ENCODE data around the gene SOBP.

Gene SOBP

GRCh38 chr6:107692351-107692750 is 202.4 kb downstream of the SOBP start:
- Histone ChIP-seq H4K20me1 (ENCODE audit: insufficient read depth, low read length) (no peaks in the 10 kb centered on the region), H2AFZ (ENCODE audit: low read depth, low read length) (no peak overlapping the region), H3K4me3 (ENCODE audit: low read length) (no peak overlapping the region), H3K27ac (ENCODE audit: low read length) (no peak overlapping the region), H3K4me1 (ENCODE audit: low read length) (no peaks in the 10 kb centered on the region), H3K9me3 (ENCODE audit: insufficient read depth, low read length) (no peaks in the 10 kb centered on the region), H3K4me2 (ENCODE audit: low read length) (no peak overlapping the region), H3K79me2 (ENCODE audit: low read length) (no peaks in the 10 kb centered on the region), H3K9ac (ENCODE audit: low read length) (no peak overlapping the region), H3K27me3 (ENCODE audit: low read depth, low read length) (no peaks in the 10 kb centered on the region), H3K36me3 (replicated peaks; ENCODE audit: low read depth, low read length) (no peaks in the 10 kb centered on the region)
- no peak for TF ChIP-seq EZH2phosphoT487 (IDR thresholded peaks at IDR 0.05; ENCODE audit: low read depth)

GRCh38 chr6:107695061-107695720 is 205.3 kb downstream of the SOBP start:
- Histone ChIP-seq H3K4me3 (ENCODE audit: low read length) (no peak overlapping the region), H3K79me2 (ENCODE audit: low read length) (no peaks in the 10 kb centered on the region), H3K36me3 (replicated peaks; ENCODE audit: low read depth, low read length) (no peaks in the 10 kb centered on the region), H3K4me2 (ENCODE audit: low read length) (no peak overlapping the region), H3K9me3 (ENCODE audit: insufficient read depth, low read length) (no peaks in the 10 kb centered on the region), H3K27ac (ENCODE audit: low read length) (no peak overlapping the region), H3K4me1 (ENCODE audit: low read length) (no peaks in the 10 kb centered on the region), H2AFZ (ENCODE audit: low read depth, low read length) (no peak overlapping the region), H3K27me3 (ENCODE audit: low read depth, low read length) (no peaks in the 10 kb centered on the region; the same call in 1 of the 2 replicates), H3K9ac (ENCODE audit: low read length) (no peak overlapping the region), H4K20me1 (ENCODE audit: insufficient read depth, low read length) (no peaks in the 10 kb centered on the region)
- no peak for TF ChIP-seq EZH2phosphoT487 (IDR thresholded peaks at IDR 0.05; ENCODE audit: low read depth)
- no peak for TF ChIP-seq CTCF (IDR thresholded peaks at IDR 0.05; ENCODE audit: low read depth, low read length)

- Histone ChIP-seq H3K4me2 (ENCODE audit: low read length) (no peak overlapping the region), H3K9ac (ENCODE audit: low read length) (no peak overlapping the region), H2AFZ (ENCODE audit: low read depth, low read length) (no peak overlapping the region), H4K20me1 (ENCODE audit: insufficient read depth, low read length) (no peaks in the 10 kb centered on the region), H3K36me3 (replicated peaks; ENCODE audit: low read depth, low read length) (no peaks in the 10 kb centered on the region), H3K4me3 (ENCODE audit: low read length) (no peak overlapping the region), H3K4me1 (ENCODE audit: low read length) (no peaks in the 10 kb centered on the region), H3K27me3 (ENCODE audit: low read depth, low read length) (no peaks in the 10 kb centered on the region; the same call in 1 of the 2 replicates), H3K27ac (ENCODE audit: low read length) (no peak overlapping the region), H3K79me2 (ENCODE audit: low read length) (no peaks in the 10 kb centered on the region), H3K9me3 (ENCODE audit: insufficient read depth, low read length) (no peaks in the 10 kb centered on the region)
- TF ChIP-seq CTCF (IDR thresholded peaks at IDR 0.05; ENCODE audit: low read depth, low read length) (no peak), EZH2phosphoT487 (IDR thresholded peaks at IDR 0.05; ENCODE audit: low read depth) (no peak)
Measured at GRCh38 chr6:107697682-107698081, 207.8 kb downstream of the SOBP start.

GRCh38 chr6:107698146-107698545 is 208.2 kb downstream of the SOBP start:
- H3K27ac ChIP-seq (ENCODE audit: low read length), result no peak overlapping the region
- no peaks in the 10 kb centered on the region for H3K4me1 ChIP-seq (ENCODE audit: low read length)
- TF ChIP-seq CTCF (IDR thresholded peaks at IDR 0.05; ENCODE audit: low read depth, low read length) (no peak), EZH2phosphoT487 (IDR thresholded peaks at IDR 0.05; ENCODE audit: low read depth) (no peak)
- no peaks in the 10 kb centered on the region for H4K20me1 ChIP-seq (ENCODE audit: insufficient read depth, low read length)
- H3K79me2 ChIP-seq (ENCODE audit: low read length), result no peaks in the 10 kb centered on the region
- H3K36me3 ChIP-seq (replicated peaks; ENCODE audit: low read depth, low read length), result no peaks in the 10 kb centered on the region
- no peak overlapping the region for H2AFZ ChIP-seq (ENCODE audit: low read depth, low read length)
- H3K9me3 ChIP-seq (ENCODE audit: insufficient read depth, low read length), result no peaks in the 10 kb centered on the region
- no peaks in the 10 kb centered on the region; the same call in 1 of the 2 replicates for H3K27me3 ChIP-seq (ENCODE audit: low read depth, low read length)
- H3K4me2 ChIP-seq (ENCODE audit: low read length), result no peak overlapping the region
- H3K4me3 ChIP-seq (ENCODE audit: low read length), result no peak overlapping the region
- no peak overlapping the region for H3K9ac ChIP-seq (ENCODE audit: low read length)
